Measurements from ENCODE around the gene GTF2B.
"Not testable (repeated sequence)": the region's sequence is repeated elsewhere in the genome, so short reads cannot be mapped to it uniquely, and the experiment has no call there.

GRCh38 chr1:88930176-88930575 is 38.8 kb upstream of the GTF2B start:
- TF ChIP-seq CTCF (conservative IDR thresholded peaks at IDR 0.05 in 1 of 2, IDR thresholded peaks at IDR 0.05 in 1 of 2; ENCODE audit: low read depth in 1 of 2, low read length in 2 of 2); EZH2 (IDR thresholded peaks at IDR 0.05; ENCODE audit: low read length, missing control alignments): not testable (repeated sequence)

All from fibroblast of lung (primary cell).